Activated CD4-positive, CD25-positive, alpha-beta regulatory T cell treated with anti-CD3 and anti-CD28 coated beads, Interleukin-2, amount 50 U/mL, for 72 hours (primary cell): ENCODE results near the gene GJB3.
"Not testable (repeated sequence)": the region's sequence is repeated elsewhere in the genome, so short reads cannot be mapped to it uniquely, and the experiment has no call there.

ENCODE experiments used
- DNase-seq: peaks from one replicate; pipeline ENCODE4 v3.0.0; 2021

Gene GJB3

DNA sequence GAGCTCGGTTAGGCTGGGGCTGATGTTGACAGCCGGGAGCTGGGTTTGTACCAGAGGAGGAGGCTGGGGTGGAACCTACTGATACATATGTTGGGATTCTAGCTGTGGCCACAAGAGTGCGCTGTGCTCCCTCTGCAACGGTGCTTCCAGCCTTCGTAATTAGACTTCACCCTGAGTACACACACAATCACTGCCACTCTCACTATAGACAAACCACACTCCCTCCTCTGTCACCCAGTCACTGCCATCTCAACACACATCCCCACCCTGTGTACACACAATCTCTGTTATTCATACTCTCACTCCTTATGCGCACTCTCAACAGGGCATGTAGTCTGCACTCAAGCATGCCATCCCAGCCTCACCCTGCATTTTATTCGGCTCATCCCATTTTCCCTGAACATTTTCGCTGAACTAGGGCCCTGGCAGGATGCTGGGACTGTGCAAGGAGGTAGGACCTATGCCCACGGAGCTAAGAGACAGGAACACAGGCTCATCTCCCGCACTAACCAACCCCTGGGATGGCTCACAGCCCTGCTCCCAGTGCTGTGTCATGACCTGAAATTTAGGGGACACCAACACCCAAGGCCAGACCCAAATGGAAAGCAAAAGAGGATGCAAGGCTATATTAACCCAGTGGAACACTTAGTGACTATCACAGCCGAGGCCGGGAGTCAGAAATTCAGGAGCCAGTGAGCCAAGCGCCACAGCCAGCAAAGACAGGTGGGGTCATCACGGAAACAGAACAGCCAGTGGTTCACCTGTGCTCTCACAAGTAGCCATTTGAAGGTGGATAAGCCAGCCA lies 5.7 kb downstream of the GJB3 start:
- DNase-seq: peak; percentile 61

DNA sequence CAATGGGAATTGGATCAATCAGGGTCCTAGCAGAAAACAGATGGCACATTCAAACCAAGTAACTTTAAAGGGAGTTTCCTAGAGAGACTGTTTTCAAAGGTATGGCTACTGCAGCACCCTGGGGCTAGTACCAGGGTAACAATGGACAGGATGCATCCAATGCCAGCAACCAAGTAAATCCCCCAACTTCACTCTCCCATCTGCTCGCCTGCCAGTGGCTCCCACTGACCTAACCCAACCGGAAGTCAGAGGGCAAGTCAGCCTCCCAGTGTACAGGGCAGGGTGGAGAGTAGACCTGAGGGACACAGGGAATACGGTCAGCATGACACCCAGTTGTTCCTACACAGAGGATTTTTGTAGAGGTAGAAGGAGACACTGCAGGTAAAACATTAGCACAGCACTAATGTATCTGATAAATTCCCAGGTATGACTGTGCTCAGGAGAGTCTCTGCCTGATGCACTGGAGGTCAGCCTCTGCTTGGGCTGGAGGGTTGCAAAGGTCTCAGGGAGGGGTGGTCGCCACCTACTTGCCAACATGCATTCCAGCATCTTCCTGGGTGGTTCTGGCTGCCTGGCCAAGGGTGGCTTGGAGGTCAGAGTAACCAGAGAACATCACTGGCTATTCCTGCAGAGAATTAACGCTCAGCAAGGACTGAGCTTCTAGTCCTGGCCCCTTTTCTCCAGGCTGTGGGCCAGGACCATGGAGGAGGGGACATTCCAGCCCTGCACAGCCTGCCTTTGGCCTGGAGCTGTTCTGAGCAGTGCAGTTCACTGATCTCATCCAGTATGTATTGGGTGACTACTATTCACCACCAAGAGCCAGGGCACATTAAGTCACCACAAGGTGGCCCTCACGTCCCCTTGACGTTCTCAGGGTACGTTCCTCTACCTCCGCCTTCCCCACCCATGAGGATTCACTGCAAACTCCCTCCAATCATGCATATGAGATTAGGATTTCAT lies 6.7 kb downstream of the GJB3 start:
- DNase-seq: no peak

DNA sequence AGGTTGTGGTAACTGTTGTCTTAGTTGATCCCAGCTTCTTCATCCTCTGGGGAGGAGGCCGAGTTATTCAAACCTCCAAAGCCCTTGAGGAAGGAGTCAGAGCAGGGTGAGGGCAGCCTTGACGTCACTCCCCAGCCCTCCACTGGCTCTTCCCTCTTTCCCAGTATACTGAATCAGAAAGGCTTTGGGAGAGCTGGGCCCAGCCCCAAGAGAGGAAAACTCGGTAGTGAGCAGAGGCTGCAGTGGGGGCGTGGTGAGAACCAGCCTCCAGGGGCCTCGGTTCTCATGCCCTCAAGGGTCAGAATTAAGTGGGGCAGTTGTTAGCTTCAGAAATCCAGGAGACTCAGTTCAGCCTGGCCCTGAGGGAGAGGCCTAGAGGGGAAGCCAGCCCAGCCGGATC lies 10.0 kb downstream of the GJB3 start:
- DNase-seq: no peak

- no peak for DNase-seq
Observed at GRCh38 chr1:34792424-34792823, 11.4 kb downstream of the GJB3 start.

DNA sequence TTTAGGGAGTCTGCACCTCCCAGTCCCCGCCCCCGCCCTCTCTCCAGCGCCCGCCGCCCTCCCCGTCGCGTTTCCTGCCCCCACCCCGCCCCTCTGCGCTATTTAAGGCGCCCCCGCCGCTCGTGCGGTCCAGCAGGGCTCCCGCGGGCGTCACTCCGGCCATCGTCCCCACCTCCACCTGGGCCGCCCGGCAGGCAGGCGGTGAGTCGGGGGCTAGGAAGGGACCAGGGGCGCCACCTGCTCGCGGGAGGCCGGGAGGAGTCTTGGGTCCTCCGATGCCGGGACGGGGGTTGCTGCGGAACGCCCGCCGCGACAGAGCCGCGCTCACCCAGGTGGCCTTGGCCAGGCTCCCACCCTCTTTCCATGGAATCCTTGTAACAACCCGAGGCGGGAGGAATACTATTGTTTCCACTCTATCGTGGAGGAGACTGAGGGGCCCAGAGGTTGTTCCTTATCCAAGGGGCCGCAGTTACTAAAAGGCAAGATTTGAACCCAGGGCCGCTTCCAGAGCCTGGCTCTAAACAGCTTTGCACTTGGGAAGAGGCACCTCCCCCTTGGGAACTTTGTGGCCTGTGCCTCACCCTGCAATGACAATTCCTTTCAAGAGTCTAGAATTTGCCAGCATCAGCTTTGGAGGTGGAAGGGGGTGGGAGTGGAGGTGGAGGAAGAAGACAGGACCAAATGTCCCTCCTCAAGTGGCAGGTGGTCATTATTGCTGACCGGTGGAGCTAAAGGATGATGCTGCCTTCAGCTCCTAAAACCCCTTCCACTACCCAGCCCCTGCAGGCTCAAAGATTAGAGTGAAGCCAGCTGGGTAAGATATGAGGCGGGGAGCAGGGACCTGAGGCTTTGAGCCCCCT lies 12.1 kb downstream of the GJB3 start, which contains the start of gene GJA4:
GJA4 (plus strand) TSS at position 132 of the 860 bp plus-strand sequence. CDS start 1,215 bp downstream, outside the sequence.
- DNase-seq: no peak

GRCh38 chr1:34794001-34794789 lies 13.2 kb downstream of the GJB3 start:
- DNase-seq: no peak

DNA sequence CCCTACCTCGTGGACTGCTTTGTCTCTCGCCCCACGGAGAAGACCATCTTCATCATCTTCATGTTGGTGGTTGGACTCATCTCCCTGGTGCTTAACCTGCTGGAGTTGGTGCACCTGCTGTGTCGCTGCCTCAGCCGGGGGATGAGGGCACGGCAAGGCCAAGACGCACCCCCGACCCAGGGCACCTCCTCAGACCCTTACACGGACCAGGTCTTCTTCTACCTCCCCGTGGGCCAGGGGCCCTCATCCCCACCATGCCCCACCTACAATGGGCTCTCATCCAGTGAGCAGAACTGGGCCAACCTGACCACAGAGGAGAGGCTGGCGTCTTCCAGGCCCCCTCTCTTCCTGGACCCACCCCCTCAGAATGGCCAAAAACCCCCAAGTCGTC lies 13.8 kb downstream of the GJB3 start:
- DNase-seq: no peak

GRCh38 chr1:34795916-34796315 lies 14.9 kb downstream of the GJB3 start:
- DNase-seq: no peak

DNA sequence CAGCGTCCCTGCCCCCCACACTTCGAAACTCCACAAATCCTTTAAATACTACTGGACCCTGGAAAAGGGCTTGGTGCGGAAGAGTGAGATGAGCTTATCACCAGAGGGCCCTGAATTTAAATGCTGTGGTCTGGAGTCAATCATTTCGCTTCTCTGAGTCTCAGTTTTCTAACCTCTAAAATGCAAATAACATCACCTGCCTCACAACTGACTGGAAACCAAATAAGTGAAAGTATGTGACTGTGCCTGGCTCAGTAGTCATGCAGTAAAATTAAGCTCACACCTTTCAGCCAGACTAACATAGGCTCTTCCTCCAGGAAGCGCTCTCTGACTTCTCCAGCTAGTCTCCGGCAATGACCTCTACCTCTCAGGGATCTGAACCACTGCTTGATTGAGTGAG lies 16.0 kb downstream of the GJB3 start:
- no peak for DNase-seq

GRCh38 chr1:34800214-34800613 lies 19.2 kb downstream of the GJB3 start:
- no peak for DNase-seq

- no peak for DNase-seq
Observed at GRCh38 chr1:34803770-34804169, 22.8 kb downstream of the GJB3 start.

- DNase-seq: no peak
Observed at GRCh38 chr1:34806396-34806795, 25.4 kb downstream of the GJB3 start.

- DNase-seq: no peak
Observed at GRCh38 chr1:34808051-34808810, 27.2 kb downstream of the GJB3 start.

- not testable (repeated sequence) for DNase-seq
Observed at GRCh38 chr1:34810781-34811180, 29.8 kb downstream of the GJB3 start.

DNA sequence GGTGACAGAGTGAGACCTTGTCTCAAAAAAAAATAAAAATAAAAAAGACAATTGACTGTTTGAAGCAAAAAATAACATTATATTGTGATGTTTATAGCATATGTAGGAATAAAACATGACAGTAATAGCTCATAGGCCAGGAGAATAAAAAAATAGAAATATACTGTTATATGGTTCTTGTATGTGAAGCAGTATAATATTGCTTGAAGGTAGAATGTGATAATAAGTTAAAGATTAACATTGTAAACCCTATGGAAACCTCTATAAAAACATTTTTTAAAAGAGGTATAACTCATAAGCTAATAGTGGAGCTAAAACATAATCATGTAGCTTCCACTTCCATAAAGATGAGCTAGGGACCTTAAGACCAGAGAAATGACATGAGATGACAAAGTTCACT lies 35.3 kb downstream of the GJB3 start:
- no peak for DNase-seq

DNA sequence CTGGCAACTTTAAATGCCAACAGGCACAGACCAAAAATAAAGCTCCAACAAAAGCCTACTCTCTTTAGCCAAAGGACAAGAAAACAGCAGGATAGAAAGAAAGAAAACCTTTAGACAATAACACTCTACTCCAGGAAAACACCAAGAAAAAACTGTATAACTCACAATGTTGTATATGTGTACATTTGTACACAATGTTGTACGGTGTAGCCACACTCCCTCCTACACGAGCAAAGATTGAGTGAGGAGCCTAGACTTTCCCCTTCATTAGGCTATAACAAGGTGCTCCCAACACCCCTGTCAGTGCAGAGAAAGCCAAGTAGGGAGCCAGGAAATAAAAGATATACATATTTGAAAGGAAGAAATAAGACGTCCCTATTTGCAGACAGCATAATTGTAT lies 35.8 kb downstream of the GJB3 start:
- DNase-seq: no peak

DNA sequence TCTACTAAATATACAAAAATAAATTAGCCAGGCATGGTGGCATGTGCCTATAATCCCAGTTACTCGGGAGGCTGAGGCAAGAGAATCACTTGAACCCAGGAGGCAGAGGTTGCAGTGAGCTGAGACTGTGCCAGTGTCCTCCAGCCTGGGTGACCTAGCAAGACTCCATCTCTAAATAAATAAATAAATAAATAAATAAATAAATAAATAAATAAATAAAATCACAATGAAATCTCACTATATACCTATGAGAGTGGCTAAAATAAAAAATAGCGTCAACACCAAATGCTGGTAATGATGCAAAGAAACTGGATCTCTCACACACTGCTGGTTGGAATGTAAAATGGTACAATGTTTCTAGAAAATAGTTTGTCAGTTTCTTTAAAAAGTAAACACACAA lies 37.8 kb downstream of the GJB3 start:
- not testable (repeated sequence) for DNase-seq

DNA sequence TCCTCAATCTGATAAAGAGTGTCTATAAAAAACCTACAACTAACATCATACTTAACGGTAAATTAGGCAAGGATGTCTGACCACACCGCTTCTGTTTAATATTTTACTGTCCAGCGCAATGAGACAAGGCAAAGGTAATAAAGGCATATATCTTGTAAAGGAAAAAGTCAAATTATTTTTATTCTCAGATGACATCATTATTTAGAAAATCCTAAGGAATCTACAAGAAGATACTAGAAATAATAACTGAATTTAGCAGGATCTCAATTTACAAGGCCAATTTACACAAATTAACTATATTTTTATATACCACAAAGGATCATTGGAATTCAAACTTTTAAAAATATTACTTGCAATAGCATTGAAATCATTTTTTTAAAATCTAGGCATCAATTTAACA lies 41.2 kb downstream of the GJB3 start:
- DNase-seq: no peak

DNA sequence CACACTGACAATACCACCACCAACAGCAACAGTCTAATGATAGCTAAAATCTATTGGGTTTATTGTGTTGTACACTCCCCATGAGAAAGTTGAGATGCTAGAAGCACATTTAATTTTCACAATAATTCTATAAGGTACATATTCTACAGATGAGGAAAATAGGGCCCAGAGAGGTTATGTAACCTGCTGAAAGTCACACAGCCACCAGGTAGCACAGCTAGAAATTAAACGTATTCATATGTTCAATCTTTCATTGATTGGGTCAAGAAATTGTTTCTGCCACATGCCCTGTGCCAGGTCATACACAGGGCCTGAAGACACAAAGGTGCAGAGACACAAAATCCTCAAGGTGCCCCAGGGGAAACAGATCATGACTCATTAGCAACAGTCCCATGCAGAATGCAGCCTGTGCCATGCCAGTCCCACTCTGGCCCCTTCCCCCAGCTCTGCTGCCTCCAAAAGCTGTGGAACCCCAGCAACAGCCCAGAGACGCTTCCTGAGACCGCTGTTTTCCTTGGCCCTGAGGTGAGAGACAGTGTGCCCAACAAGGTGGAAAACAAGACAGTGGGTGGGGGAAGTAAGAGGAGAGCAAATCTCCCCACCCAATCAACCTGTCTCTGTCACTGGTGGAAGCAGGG lies 43.9 kb downstream of the GJB3 start:
- no peak for DNase-seq

- DNase-seq: no peak
Observed at GRCh38 chr1:34825455-34826091, 44.6 kb downstream of the GJB3 start.
